Hypothalamus (tissue), 51 donors: Measurements from ENCODE around the gene ABCB8.

Source experiments
- DNase-seq, 51 donors: peaks; one replicate each; lab custom pipeline; 2025; lab: John Stamatoyannopoulos, UW

ABCB8 gene

DNA sequence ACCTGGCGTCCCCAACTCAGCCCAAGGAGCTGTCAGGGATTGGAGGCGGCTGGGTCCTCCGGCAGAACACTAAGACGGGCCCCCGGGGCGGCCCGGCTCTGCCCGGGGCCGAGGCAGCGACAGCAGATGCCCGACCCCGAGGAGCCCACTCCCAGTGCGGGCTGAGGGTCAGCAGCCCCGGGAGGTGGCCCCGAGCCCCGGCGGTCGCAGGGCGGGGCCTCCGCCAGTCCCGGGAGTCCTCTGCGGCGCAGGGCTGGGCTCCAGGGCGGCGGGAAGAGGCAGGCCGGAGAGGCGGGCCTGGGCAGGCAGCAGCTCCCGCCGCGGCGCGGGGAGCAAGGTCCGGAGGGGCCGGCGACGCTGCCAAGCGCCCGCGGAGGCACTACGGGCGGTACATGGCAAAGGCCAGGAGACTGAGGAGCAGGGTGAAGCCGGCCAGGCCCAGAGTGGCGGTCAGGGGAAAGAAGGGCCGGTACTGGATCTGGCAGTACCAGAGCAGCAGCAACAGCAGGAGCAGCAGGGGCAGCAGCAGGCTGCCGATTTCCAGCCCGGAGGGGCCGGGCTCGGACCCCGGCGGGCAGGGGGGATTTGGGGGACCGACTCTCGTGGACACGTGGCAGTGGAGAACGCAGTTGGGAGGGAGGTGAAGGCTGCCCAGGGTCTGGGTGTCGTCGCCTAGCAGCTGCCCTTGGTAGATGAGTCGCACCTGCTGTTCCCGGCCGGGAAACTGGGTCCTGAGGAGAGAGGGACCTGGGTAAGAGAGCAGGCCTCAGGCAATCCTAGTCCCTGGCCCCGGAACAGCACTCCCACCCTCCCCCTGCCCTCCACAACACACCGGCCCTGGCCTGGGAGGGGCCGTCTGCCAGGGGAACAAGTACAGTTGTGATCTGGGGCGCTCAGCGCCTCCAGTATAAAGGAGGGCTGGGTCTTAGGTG, 53.2 kb downstream of the ABCB8 start:
- peak in 1 of 51 donors; percentile 37 for DNase-seq

GRCh38 chr7:151082141-151083070, 54.2 kb downstream of the ABCB8 start:
- no peak for DNase-seq

DNA sequence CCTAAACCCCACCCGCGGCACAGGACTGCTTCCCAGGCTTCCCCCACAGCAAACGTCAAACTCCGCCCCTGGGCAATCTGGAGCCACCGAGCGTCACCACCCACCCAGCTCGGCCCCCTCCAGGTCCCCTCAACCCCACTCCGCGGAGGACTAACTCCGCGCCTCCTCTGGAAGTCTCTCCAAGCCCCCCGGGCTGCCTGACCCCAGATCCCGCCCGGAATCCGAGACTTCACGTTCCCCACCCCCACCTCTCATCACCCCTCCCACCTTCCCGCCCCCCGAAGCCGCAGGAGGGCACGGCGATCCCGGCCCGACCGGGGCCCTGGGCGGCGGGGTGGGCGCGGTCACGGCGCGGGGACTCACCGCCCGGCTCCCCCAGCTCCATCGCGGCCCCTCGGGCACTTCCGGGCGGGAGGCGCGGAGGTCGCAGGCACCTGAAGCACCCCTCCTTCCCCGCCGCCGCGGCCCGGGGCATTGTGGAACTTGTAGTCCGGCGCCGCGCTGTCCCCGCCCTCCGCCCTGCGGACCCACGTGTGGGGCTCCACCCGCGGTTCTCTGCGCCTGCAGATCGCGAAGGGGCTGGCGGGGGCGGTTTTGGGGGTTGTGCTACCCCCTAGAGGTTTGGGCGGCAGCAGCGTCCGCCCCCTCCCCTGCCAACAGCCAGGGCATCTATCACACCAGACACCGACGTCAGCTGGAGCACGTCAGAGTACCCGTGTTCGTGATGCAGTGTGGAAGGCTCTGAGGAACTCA, 55.0 kb downstream of the ABCB8 start, which contains the start of gene TMUB1:
Gene TMUB1 (minus strand): TSS at position 423 of the 753 bp plus-strand sequence. CDS start 930 bp downstream, outside the sequence.
- peak in 49 of 51 donors; percentile 25 to 89 (median 66) for DNase-seq

- DNase-seq, result no peak
These were observed 55.5 kb downstream of the ABCB8 start for GRCh38 chr7:151083824-151084160.

- no peak for DNase-seq
These were observed 57.1 kb downstream of the ABCB8 start for GRCh38 chr7:151085329-151085690.

- DNase-seq, result peak; percentile 28 to 94 (median 84)
These were observed 57.7 kb downstream of the ABCB8 start, which contains the start of gene AGAP3 for GRCh38 chr7:151085691-151086620. Gene AGAP3, plus strand, starts transcription at chr7:151086475. Its CDS starts 267 bp downstream, at chr7:151086742.

- peak in 4 of 51 donors; percentile 30 to 64 (median 44) for DNase-seq
These were observed 58.6 kb downstream of the ABCB8 start for GRCh38 chr7:151086802-151087244.

- peak in 44 of 51 donors; percentile 17 to 76 (median 50) for DNase-seq
These were observed 59.2 kb downstream of the ABCB8 start for GRCh38 chr7:151087245-151088018.

DNA sequence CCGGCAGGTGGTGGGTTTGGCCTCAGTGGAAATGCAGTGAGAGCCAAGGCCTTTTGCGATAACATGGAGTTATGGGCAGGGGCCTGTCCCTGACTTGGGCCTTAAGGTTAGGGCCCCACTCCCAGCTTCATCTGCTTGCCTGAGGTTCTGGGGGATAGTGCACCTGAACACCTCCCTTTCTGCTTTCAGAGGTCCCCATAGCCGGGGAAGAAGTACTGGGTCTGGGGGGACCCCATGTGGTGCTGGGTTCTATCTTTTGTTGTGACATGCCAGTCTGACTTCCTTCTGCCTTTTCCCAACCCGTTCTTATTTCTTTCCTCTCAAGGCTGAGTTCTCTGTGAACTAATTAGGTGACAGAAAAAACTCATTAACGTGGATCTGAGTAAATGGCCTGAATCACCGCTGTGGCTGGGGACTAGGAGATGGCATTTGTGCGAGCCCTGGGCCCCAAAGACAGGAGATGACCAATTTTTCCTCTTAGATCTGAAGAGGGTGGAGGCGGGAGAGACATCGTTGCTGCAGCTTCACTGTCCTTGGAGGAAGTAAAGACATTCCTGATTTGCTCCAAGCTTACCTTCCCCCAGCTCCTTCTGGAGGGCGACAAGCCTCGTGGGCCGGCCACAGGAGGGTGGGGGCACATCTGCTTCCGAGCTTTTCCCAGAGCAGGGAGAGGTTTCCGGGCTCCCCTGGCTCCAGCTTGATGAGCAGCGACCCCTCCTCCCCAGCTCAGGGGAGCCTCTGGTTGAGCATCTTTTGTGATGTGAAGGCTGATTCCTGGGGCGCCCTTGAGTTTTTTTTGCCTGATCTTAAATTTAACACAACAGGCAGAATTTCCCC, 60.0 kb downstream of the ABCB8 start:
- peak in 1 of 51 donors; percentile 35 for DNase-seq

- DNase-seq, result peak in 28 of 51 donors; percentile 7 to 67 (median 30)
These were observed 60.8 kb downstream of the ABCB8 start for GRCh38 chr7:151088856-151089699.

DNA sequence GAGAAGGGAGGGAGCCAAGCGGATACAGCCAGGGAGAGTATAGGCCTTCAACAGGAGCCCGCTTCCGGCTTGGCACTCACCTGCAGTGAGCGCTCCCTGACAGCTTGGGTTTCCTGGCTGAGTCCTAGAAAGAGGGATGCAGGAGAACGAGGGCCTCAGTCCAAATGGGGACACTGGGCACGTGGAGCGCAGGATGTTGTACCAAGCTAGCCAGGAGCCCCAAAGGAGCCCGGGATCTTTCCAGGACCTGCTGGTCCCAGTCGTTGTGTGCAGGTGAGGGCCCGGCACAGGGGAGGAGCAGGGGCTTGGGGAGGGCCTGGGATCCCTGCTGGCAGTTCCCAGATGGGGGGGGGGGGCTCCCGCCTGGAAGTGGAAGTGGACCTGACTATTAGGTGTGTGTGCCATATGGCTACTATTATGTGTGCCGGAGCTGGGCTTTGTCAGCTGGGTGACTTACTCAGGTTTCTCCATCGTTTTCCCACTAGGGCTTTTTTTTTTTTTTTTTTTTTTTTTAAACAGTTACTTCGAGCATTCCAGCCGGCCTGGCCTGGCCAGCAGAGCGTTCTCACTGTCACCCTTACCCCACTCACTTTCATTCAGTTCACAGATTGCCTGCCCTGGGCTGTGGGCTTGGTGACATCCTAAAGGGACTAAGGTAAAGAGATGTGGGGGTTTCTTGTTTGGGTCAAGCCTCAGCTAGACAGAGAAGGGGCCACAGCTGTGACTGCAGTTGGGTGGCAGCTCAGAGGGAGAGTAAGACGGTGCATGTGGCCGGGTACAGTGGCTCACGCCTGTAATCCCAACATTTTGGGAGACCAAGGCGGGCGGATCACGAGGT, 61.9 kb downstream of the ABCB8 start:
- no peak for DNase-seq

GRCh38 chr7:151091003-151091402, 62.8 kb downstream of the ABCB8 start:
- no peak for DNase-seq

- no peak for DNase-seq
These were observed 63.2 kb downstream of the ABCB8 start for GRCh38 chr7:151091431-151091830.

- no peak for DNase-seq
These were observed 63.7 kb downstream of the ABCB8 start for GRCh38 chr7:151091988-151092387.

DNA sequence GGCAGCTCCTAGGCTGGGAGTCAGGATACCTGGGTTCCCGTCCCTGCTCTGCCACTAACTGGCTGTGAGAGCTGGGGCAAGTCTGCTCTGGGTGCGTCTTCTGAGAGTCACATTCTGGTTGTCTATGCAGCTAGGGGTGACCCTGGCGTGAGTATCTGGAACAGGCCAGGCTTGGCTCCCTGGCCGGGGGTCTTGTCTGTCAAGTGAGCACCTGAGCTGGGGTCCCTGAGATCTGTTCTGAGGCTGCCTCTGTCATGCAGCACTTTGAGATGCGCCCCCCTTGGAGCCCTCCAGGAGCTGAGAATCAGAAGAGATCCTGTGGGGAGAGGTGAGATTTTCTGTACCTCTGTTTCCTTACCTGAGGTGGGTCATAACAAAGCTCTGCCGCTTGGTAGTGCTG, 65.5 kb downstream of the ABCB8 start:
- no peak for DNase-seq

DNA sequence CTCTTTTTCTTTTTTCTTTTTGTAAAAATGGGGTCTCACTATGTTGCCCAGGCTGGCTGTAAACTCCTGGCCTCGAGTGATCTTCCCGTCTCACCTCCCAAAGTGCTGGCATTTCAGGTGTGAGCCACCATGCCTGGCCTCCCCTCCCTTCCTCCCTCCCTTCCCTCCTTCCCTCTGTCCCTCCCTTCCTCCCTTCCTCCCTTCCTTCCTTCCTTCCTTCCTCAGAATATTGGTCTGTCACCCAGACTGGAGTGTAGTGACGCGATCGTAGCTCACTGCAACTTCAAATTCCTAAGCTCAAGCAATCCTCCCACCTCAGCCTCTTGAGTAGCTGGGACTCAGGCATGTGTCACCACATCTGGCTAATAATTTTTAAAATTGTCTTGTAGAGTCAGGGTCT, 66.4 kb downstream of the ABCB8 start:
- no peak for DNase-seq
